Colonic mucosa (tissue), 4 donors: Measurements from ENCODE around the gene LGI2. TPM values are rescaled to one million over a fixed set of nuclear protein-coding genes. Genes with fewer than 3 reads are reported as not detected.

Experiments used
- DNase-seq: peaks from one replicate; pipeline ENCODE4 v3.0.0-alpha.2; 2020
- H3K27ac ChIP-seq: fragments of 200-600 bp; one replicate; pipeline ENCODE4 v1.8.0; 2021
- H3K27me3 ChIP-seq: fragments of 200-600 bp; one replicate; pipeline ENCODE4 v1.8.0; 2021
- H3K36me3 ChIP-seq: fragments of 200-600 bp; one replicate; pipeline ENCODE4 v1.8.0; 2021
- H3K4me1 ChIP-seq: fragments of 200-600 bp; one replicate; pipeline ENCODE4 v1.8.0; 2021; ENCODE audit warnings: mild to moderate bottlenecking
- H3K4me3 ChIP-seq: fragments of 200-600 bp; one replicate; pipeline ENCODE4 v1.8.0; 2021
- H3K9ac ChIP-seq, 2 donors: one replicate each; pipeline ENCODE4 v1.7.0; 2013; ENCODE audit warnings: control low read depth in 2 of 2, low read depth in 2 of 2, low read length in 2 of 2
- H3K9me3 ChIP-seq: fragments of 200-600 bp; one replicate; pipeline ENCODE4 v1.8.0; 2021
- intact Hi-C: fragments of 100-400 bp; cut with DNase I; formaldehyde crosslinking; loops from one replicate; pipeline ENCODE4 v1.14.1; 2022
- total RNA-seq, 2 donors: library from RNA; stranded (reverse); fragmentation: NEBNext Ultra II Directional in 1 of 2; extraction: Animal tissue kit (Norgen Biotek cat#: 25700) in 1 of 2; gene quantifications; one replicate each; pipeline ENCODE4 v1.2.1, GENCODE V29; 2021
- TF ChIP-seq, protein P1 (sequence below): fragments of 200-600 bp; IDR thresholded peaks from one replicate; pipeline ENCODE4 v1.8.0; 2022; ENCODE audit warnings: antibody characterized with exemption, mild to moderate bottlenecking
- donor health status: healthy.
- donor health status: DM: no; HTN: no; CAD: no.
- donor health status: DM: no; HTN: no; CAD: no.

LGI2 gene
- total RNA-seq, 2 donors from 2014 or later, result 0.32 to 0.82 TPM

DNA sequence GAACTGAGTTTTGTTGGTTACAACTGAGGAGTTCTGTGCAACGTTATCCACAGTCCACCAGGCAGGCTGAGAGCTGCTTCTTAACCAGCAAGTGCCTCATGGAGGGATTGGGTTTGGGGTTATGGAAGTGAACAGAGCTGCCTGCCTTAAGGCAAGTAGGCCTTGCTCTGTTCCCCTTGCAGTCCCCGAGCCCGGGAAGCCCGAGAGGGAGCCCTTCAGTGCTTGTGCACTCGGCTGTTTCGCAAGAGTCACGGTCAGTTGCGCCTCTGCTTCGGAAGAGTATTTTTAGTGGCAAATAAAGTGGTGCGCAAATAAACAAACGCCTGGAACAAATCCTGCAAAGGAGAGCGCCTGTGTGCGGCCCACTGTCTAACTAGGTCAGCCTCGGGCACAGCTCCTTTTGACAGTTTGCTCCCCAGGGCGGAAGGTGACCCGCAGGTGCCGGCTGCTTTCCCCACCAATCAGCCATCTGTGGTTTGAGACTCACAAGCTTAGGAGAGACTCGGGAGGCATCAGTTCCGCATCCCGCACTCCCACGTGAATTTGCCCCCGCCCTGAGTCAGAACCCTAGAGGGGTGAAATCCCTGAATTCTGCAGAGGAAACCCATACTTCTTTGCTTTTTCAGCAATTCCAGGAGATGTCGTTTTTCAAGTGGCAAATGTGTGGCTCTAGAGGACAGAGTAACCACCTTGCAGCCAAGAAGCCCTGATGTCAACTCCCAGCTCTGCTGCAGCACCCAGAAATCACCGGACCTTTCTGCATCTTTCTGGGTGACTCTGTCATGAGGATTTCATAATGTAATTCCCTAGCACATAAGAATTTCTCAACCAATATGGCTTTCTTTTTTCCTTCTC, 56.8 kb downstream of the LGI2 start:
- Histone ChIP-seq H3K36me3 (no peaks in the 10 kb centered on the region), H3K4me1 (no peaks in the 10 kb centered on the region), H3K4me3 (no peak overlapping the region), H3K9me3 (no peaks in the 10 kb centered on the region), H3K27me3 (no peaks in the 10 kb centered on the region), H3K27ac (peak overlapping the region; percentile 20), H3K9ac (no peak overlapping the region)
- TF ChIP-seq, protein P1, sequence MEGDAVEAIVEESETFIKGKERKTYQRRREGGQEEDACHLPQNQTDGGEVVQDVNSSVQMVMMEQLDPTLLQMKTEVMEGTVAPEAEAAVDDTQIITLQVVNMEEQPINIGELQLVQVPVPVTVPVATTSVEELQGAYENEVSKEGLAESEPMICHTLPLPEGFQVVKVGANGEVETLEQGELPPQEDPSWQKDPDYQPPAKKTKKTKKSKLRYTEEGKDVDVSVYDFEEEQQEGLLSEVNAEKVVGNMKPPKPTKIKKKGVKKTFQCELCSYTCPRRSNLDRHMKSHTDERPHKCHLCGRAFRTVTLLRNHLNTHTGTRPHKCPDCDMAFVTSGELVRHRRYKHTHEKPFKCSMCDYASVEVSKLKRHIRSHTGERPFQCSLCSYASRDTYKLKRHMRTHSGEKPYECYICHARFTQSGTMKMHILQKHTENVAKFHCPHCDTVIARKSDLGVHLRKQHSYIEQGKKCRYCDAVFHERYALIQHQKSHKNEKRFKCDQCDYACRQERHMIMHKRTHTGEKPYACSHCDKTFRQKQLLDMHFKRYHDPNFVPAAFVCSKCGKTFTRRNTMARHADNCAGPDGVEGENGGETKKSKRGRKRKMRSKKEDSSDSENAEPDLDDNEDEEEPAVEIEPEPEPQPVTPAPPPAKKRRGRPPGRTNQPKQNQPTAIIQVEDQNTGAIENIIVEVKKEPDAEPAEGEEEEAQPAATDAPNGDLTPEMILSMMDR, result no peak
- intact Hi-C loops, result loop anchor here (10.0 kb wide), 2 partner anchors 391 to 489 kb away; no protein-coding TSS in a partner anchor
- peak; percentile 41 for DNase-seq

DNA sequence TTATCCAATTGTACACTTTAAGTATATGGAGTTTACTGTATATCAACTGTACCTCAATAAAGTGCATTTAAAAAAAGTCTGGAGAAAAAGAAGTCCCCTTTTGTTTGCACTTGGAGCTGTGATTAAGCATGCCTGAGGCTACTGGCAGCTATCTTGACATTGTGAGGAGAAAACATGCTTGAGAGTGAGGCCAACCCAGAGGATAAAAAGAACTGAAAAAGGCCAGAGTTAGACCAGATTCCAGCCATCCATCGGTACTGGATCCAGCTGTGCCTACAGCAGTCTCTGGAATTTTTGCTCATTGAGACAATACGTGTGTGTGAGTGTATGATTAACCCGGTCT, 57.4 kb downstream of the LGI2 start:
- TF ChIP-seq, protein P1, result no peak
- intact Hi-C loops, result loop anchor here (10.0 kb wide), 2 partner anchors 391 to 489 kb away; no protein-coding TSS in a partner anchor
- no peak for DNase-seq
- H3K36me3 ChIP-seq, result no peaks in the 10 kb centered on the region
- H3K9ac ChIP-seq, result no peak overlapping the region
- no peak overlapping the region for H3K4me3 ChIP-seq
- no peaks in the 10 kb centered on the region for H3K27me3 ChIP-seq
- H3K4me1 ChIP-seq, result no peaks in the 10 kb centered on the region
- peak overlapping the region; percentile 20 for H3K27ac ChIP-seq
- H3K9me3 ChIP-seq, result no peaks in the 10 kb centered on the region

DNA sequence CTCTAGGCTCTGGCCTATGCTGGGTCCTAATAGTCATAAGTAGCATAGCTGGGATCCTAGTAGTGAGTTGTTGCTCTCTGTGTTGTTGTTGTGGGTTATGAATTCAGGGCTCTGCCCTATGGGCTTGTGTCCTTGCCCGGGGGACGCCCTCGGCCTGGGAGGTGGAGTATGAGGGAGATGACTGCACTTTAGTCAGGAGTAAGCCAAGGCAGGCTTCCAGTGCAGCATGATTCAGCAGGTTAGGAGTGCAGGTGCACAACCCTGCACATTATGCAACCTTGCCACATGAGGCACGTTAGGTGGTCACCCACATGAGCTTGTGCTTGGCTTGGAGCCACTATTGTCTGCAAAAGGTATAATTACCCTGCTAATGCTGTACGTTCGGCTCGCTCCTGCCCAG, 59.6 kb downstream of the LGI2 start:
- no peaks in the 10 kb centered on the region for H3K36me3 ChIP-seq
- no peaks in the 10 kb centered on the region for H3K9me3 ChIP-seq
- H3K4me3 ChIP-seq, result no peak overlapping the region
- H3K9ac ChIP-seq, result no peak overlapping the region
- no peaks in the 10 kb centered on the region for H3K4me1 ChIP-seq
- TF ChIP-seq, protein P1, result no peak
- H3K27me3 ChIP-seq, result no peaks in the 10 kb centered on the region
- H3K27ac ChIP-seq, result no peak overlapping the region
- intact Hi-C loops, result loop anchor here (10.0 kb wide), 2 partner anchors 394 to 486 kb away; no protein-coding TSS in a partner anchor
- DNase-seq, result no peak

DNA sequence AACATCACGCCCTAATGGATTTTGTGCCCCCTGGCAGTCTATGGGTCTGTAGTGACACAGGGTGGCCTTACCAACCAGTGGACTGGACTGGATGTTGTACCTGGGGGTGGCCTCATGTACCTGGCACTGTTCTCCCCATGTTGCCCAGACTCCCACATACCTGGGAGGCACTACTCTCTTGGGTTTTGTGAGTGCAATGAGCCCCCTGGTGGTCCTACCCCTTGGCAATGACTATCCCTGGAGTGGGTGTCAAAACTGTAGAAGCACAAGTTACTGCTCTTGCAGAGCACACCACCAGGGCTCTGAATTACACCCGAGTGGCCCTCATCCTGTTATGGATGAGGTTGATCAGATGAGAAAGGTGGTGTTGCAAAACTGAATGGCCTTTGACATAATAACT, 60.1 kb downstream of the LGI2 start:
- Histone ChIP-seq H3K4me1 (no peaks in the 10 kb centered on the region), H3K27me3 (no peaks in the 10 kb centered on the region), H3K36me3 (no peaks in the 10 kb centered on the region), H3K4me3 (no peak overlapping the region), H3K27ac (no peak overlapping the region), H3K9me3 (no peaks in the 10 kb centered on the region), H3K9ac (no peak overlapping the region)
- TF ChIP-seq, protein P1, result no peak
- DNase-seq, result no peak
- intact Hi-C loops, result loop anchor here (10.0 kb wide), 2 partner anchors 394 to 486 kb away; no protein-coding TSS in a partner anchor

DNA sequence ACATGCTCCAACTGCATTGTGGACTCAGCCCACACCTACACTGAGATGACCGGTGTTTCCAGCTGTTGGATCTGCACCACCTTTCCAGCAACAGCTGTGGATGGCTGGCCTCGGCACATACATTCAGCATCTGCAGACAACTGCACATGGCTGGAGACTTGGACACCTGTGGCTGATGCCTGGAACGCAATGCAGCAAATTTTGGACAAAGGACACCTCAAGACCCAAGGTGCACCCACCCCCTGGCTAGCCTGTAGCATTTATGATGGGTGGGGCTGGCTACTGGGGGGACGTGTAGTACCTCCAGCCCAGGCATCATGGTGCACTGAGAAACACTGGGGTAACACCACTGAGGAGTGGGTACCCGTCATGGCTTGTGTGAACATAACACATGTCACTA, 60.6 kb downstream of the LGI2 start:
- Histone ChIP-seq H3K27me3 (no peaks in the 10 kb centered on the region), H3K27ac (no peak overlapping the region), H3K9ac (no peak overlapping the region), H3K9me3 (no peaks in the 10 kb centered on the region), H3K4me3 (no peak overlapping the region), H3K4me1 (no peaks in the 10 kb centered on the region), H3K36me3 (no peaks in the 10 kb centered on the region)
- intact Hi-C loops, result loop anchor here (10.0 kb wide), 2 partner anchors 395 to 485 kb away; no protein-coding TSS in a partner anchor
- DNase-seq, result no peak
- TF ChIP-seq, protein P1, result no peak
